H1 (cell line): ENCODE data around the gene LMNA. TPM values are rescaled to one million over a fixed set of nuclear protein-coding genes. Genes with fewer than 3 reads are reported as not detected.

ENCODE experiments used
- CTCF ChIA-PET: fragments of 300-600 bp; sonication (Branson Sonifier 250); formaldehyde crosslinking; loops from one replicate; lab custom pipeline; 2021; ENCODE audit not compliant: partially characterized antibody; lab: Charles Lee
- POLR2A ChIA-PET: fragments of 300-600 bp; sonication (Branson Sonifier 250); formaldehyde crosslinking; loops from one replicate; lab custom pipeline; 2021; ENCODE audit warnings: inconsistent platforms; ENCODE audit not compliant: partially characterized antibody; lab: Charles Lee
- DNase-seq, 2 experiments: peaks; one replicate each; pipeline versions ENCODE4 v3.0.0 to v3.0.0-alpha.2; 2010 to 2022; ENCODE audit warnings: low spot score in 2 of 2, low read depth in 1 of 2, mixed read lengths in 1 of 2
- FAIRE-seq: peaks from 2 replicates; lab custom pipeline; 2011; peaks lifted over from hg19 to GRCh38; lab: Jason Lieb, UNC
- H2AFZ ChIP-seq: 2 replicates; pipeline ENCODE4 v1.8.1; 2012; ENCODE audit warnings: low read length, inconsistent platforms
- H2AK5ac ChIP-seq: 2 replicates; pipeline ENCODE4 v1.6.1; 2013; ENCODE audit warnings: low read depth, low read length
- H2BK120ac ChIP-seq: replicated peaks from 2 replicates; pipeline ENCODE3; 2013; ENCODE audit warnings: low read depth, low read length, inconsistent platforms
- H2BK12ac ChIP-seq: 2 replicates; pipeline ENCODE4 v1.6.1; 2013; ENCODE audit warnings: low read depth, low read length
- H2BK15ac ChIP-seq: 2 replicates; pipeline ENCODE4 v1.6.1; 2013; ENCODE audit warnings: low read length
- H2BK20ac ChIP-seq: 2 replicates; pipeline ENCODE4 v1.6.1; 2013; ENCODE audit warnings: low read length
- H2BK5ac ChIP-seq: 2 replicates; pipeline ENCODE4 v1.6.1; 2013; ENCODE audit warnings: low read depth, low read length
- H3K14ac ChIP-seq: 2 replicates; pipeline ENCODE4 v1.6.1; 2013; ENCODE audit warnings: inconsistent platforms; ENCODE audit not compliant: insufficient read length
- H3K18ac ChIP-seq: 2 replicates; pipeline ENCODE4 v1.6.1; 2013; ENCODE audit warnings: low read length; ENCODE audit errors: extremely low read depth
- H3K23ac ChIP-seq: 2 replicates; pipeline ENCODE4 v1.6.1; 2013; ENCODE audit warnings: inconsistent platforms; ENCODE audit not compliant: insufficient read length
- H3K23me2 ChIP-seq: 2 replicates; pipeline ENCODE4 v1.6.1; 2013; ENCODE audit warnings: low read depth, low read length
- H3K27ac ChIP-seq: 2 replicates; pipeline ENCODE4 v1.6.1; 2011; ENCODE audit warnings: low read depth, low read length, inconsistent platforms
- H3K27me3 ChIP-seq, 4 experiments: replicated peaks in 1 of 4; 1 replicate in 1 of 4; 2 replicates in 3 of 4; pipeline versions ENCODE4 v1.6.1 to v1.8.1; 2011 to 2013; ENCODE audit warnings: low read length in 3 of 4, mild to moderate bottlenecking in 3 of 4, inconsistent platforms in 2 of 4, mixed read lengths in 2 of 4, moderate library complexity in 1 of 4; ENCODE audit not compliant: control insufficient read depth in 3 of 4, insufficient read depth in 3 of 4; ENCODE audit errors: extremely low read depth in 1 of 4
- H3K36me3 ChIP-seq, 4 experiments: 2 replicates each; pipeline versions ENCODE4 v1.6.1 to v1.8.1; 2011 to 2013; ENCODE audit warnings: mild to moderate bottlenecking in 4 of 4, low read length in 3 of 4, moderate library complexity in 2 of 4, control low read depth in 1 of 4, inconsistent platforms in 1 of 4; ENCODE audit not compliant: insufficient read depth in 4 of 4, control insufficient read depth in 2 of 4
- H3K4ac ChIP-seq: replicated peaks from 2 replicates; pipeline ENCODE3; 2013; ENCODE audit warnings: low read length, low read depth, mixed read lengths, inconsistent platforms; ENCODE audit not compliant: insufficient read length
- H3K4me1 ChIP-seq, 4 experiments: replicated peaks in 1 of 4; 1 replicate in 1 of 4; 2 replicates in 3 of 4; pipeline versions ENCODE4 v1.6.1 to v1.8.1; 2011 to 2013; ENCODE audit warnings: low read length in 3 of 4, inconsistent platforms in 2 of 4, mixed read lengths in 1 of 4; ENCODE audit not compliant: insufficient read depth in 4 of 4, control insufficient read depth in 3 of 4
- H3K4me2 ChIP-seq, 2 experiments: 2 replicates each; pipeline versions ENCODE4 v1.6.1 to v1.8.1; 2011 to 2013; ENCODE audit warnings: low read depth in 2 of 2, low read length in 2 of 2, control low read depth in 1 of 2, inconsistent platforms in 1 of 2, mild to moderate bottlenecking in 1 of 2; ENCODE audit not compliant: insufficient read depth in 1 of 2
- H3K4me3 ChIP-seq, 4 experiments: fragments of 200-600, 300-600 bp in 1 of 4; sonication (generic), shearing (Covaris generic), sonication (Bioruptor Twin) in 1 of 4; 2 replicates each; pipeline versions ENCODE4 v1.5.1 to v1.8.1; 2011 to 2016; ENCODE audit warnings: low read length in 4 of 4, low read depth in 3 of 4, control low read depth in 2 of 4, inconsistent platforms in 2 of 4, mild to moderate bottlenecking in 2 of 4, mixed read lengths in 1 of 4, moderate library complexity in 1 of 4; ENCODE audit not compliant: insufficient read depth in 2 of 4; ENCODE audit errors: extremely low read depth in 1 of 4
- H3K56ac ChIP-seq: replicated peaks from 2 replicates; pipeline ENCODE3; 2013; ENCODE audit warnings: low read depth, mild to moderate bottlenecking, mixed read lengths, low read length, inconsistent platforms; ENCODE audit not compliant: insufficient read length
- H3K79me1 ChIP-seq: 2 replicates; pipeline ENCODE4 v1.6.1; 2013; ENCODE audit warnings: low read depth, low read length, control low read depth
- H3K79me2 ChIP-seq, 2 experiments: 2 replicates each; pipeline versions ENCODE4 v1.6.1 to v1.8.1; 2012 to 2013; ENCODE audit warnings: low read length in 2 of 2, mild to moderate bottlenecking in 2 of 2, inconsistent platforms in 1 of 2; ENCODE audit not compliant: insufficient read depth in 2 of 2, control insufficient read depth in 1 of 2
- H3K9ac ChIP-seq, 4 experiments: replicated peaks in 1 of 4; 1 replicate in 1 of 4; 2 replicates in 3 of 4; pipeline versions ENCODE4 v1.6.1 to v1.8.1; 2011 to 2013; ENCODE audit warnings: low read depth in 3 of 4, low read length in 3 of 4, control low read depth in 2 of 4, mild to moderate bottlenecking in 2 of 4, moderate library complexity in 2 of 4, inconsistent platforms in 1 of 4; ENCODE audit errors: extremely low read depth in 1 of 4
- H3K9me3 ChIP-seq, 2 experiments: 2 replicates each; pipeline versions ENCODE4 v1.6.1 to v1.8.1; 2012 to 2013; ENCODE audit warnings: mild to moderate bottlenecking in 2 of 2, moderate library complexity in 2 of 2, control low read depth in 1 of 2, inconsistent platforms in 1 of 2, low read depth in 1 of 2, low read length in 1 of 2, mixed read lengths in 1 of 2; ENCODE audit not compliant: insufficient read depth in 2 of 2
- H4K20me1 ChIP-seq, 2 experiments: replicated peaks in 1 of 2; 2 replicates each; pipeline versions ENCODE3 to v1.8.1; 2011 to 2013; ENCODE audit warnings: inconsistent platforms in 2 of 2, low read length in 2 of 2, mild to moderate bottlenecking in 1 of 2; ENCODE audit not compliant: insufficient read depth in 2 of 2, control insufficient read depth in 1 of 2
- H4K5ac ChIP-seq: 2 replicates; pipeline ENCODE4 v1.6.1; 2013; ENCODE audit warnings: low read length, low read depth, mixed read lengths, inconsistent platforms; ENCODE audit not compliant: insufficient read length
- H4K8ac ChIP-seq: 2 replicates; pipeline ENCODE4 v1.8.0; 2013; ENCODE audit warnings: mild to moderate bottlenecking, moderate library complexity, low read length, inconsistent platforms; ENCODE audit not compliant: insufficient read depth; ENCODE audit errors: extremely low read depth
- H4K91ac ChIP-seq: replicated peaks from 2 replicates; pipeline ENCODE3; 2013; ENCODE audit warnings: low read length, mixed read lengths, inconsistent platforms; ENCODE audit not compliant: insufficient read length
- ASH2L ChIP-seq: fragments of 200-600, 300-600 bp; sonication (generic); IDR thresholded peaks from one replicate; pipeline ENCODE4 v1.7.1; 2017; ENCODE audit warnings: low read length
- ATF2 ChIP-seq: IDR thresholded peaks from 2 replicates; pipeline ENCODE4 v1.6.1; 2012; ENCODE audit warnings: low read length, inconsistent platforms
- CBX8 ChIP-seq: fragments of 300-800, 300-1000 bp; sonication (generic); IDR thresholded peaks from 2 replicates; pipeline ENCODE4 v1.7.1; 2016; ENCODE audit warnings: low read depth, low read length, borderline replicate concordance
- HDAC2 ChIP-seq, 2 experiments: fragments of 300-600 bp in 1 of 2; sonication (generic) in 1 of 2; IDR thresholded peaks; 2 replicates each; pipeline ENCODE4 v1.6.1; 2011 to 2012; ENCODE audit warnings: low read depth in 2 of 2, low read length in 2 of 2, mild to moderate bottlenecking in 2 of 2, moderate library complexity in 2 of 2, borderline replicate concordance in 1 of 2, inconsistent platforms in 1 of 2
- PHF8 ChIP-seq: fragments of 200-600 bp; sonication (generic); conservative IDR thresholded peaks from 2 replicates; pipeline ENCODE4 v1.7.1; 2012; ENCODE audit warnings: low read depth, mild to moderate bottlenecking, inconsistent platforms, low read length, moderate library complexity
- SIN3A ChIP-seq, 2 experiments: IDR thresholded peaks in 1 of 2; conservative IDR thresholded peaks in 1 of 2; 2 replicates each; pipeline ENCODE4 v1.6.1; 2011 to 2012; ENCODE audit warnings: low read length in 2 of 2, improper control_type of control experiment in 1 of 2, low read depth in 1 of 2, mild to moderate bottlenecking in 1 of 2
- SIRT6 ChIP-seq: IDR thresholded peaks from one replicate; pipeline ENCODE4 v1.7.1; 2012; ENCODE audit warnings: low read length, inconsistent platforms
- WGBS, 2 experiments: shearing (Covaris generic) in 1 of 2; methylation state at CpG; one replicate each; pipeline versions ENCODE4 v1.1.6 to v1.1.7; 2013 to 2015; ENCODE audit warnings: low lambda C conversion rate in 2 of 2, mixed read lengths in 2 of 2, inconsistent platforms in 1 of 2, low coverage in 1 of 2, missing lambda C conversion rate in 1 of 2; ENCODE audit not compliant: insufficient replicate concordance in 2 of 2, insufficient coverage in 1 of 2, insufficient read length in 1 of 2; ENCODE audit errors: extremely low coverage in 1 of 2, missing lambda C conversion rate in 1 of 2; 5-methylcytosine and 5-hydroxymethylcytosine counted together
- polyA plus RNA-seq, 7 experiments: library from polyadenylated mRNA; depleted of rRNA in 3 of 7; stranded (reverse) in 5 of 7; unstranded in 2 of 7; fragments of >200 nt in 5 of 7; fragments of 200-250 nt in 2 of 7; gene quantifications; 1 replicate in 5 of 7; 2 replicates in 1 of 7; 4 replicates in 1 of 7; pipeline versions ENCODE4 v1.2.1 to v1.2.3, GENCODE V29; 2011 to 2013; ENCODE audit warnings: missing spikeins in 2 of 7, mixed read lengths in 2 of 7
- total RNA-seq: library from RNA; stranded (reverse); fragmentation: NEBNext Ultra II Directional; extraction: Animal tissue kit (Norgen Biotek cat#: 25700); gene quantifications from 2 replicates; pipeline ENCODE4 v1.2.1, GENCODE V29; 2021
- TF ChIP-seq, protein P1 (sequence below): IDR thresholded peaks from 2 replicates; pipeline ENCODE4 v1.6.1; 2012; ENCODE audit warnings: inconsistent platforms

The LMNA gene
- total and polyA plus RNA-seq, 2 of the 8 experiments (the other 6 are each of a cell fraction or from before 2014, with no cell fraction given), result 25.8 to 46.8 TPM

DNA sequence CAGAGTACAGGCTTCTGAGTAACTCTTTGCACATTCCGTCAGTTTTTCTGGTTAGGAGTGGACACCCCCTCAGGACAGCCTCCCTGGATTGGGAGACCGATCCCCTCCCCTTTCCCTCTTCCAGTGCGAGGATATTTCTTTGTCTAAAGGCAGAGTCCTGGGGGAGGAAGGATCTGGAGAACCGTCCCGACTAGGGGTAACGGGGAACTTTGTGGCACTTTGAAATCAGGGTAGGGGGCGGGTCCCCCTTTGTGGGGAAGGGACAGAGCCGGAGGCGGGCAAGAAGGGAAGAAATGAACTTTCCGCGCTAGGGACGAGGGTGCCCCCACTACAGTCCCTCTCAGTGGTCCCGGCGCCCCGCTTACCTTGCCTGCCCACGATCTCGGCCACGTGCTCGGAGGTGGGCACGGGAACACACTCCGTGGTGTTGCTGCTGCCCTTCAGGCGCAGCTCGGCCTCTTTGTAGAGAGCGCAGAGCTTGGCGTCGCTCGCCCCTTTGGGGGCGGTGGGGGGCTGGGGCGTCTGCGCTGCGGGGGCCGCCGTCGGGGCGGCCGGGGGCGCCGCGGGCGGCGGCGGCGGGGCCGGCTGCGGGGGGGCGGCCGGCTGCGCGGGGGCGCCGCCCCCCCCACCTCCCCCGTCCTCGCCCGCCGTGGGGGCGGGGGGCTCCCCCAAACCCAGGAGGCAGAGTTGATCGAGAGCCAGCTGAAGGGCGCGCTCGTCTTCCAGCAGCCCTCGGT, 33.2 kb upstream of the LMNA start:
- H3K56ac ChIP-seq, result peak overlapping the region; percentile 93
- peaks cover 15 to 33% (median 20%) of the 10 kb centered on the region in 4 experiments for H3K4me1 ChIP-seq
- H3K4ac ChIP-seq, result peak overlapping the region; percentile 87
- peak overlapping the region; percentile 99 for H4K91ac ChIP-seq
- H3K9ac ChIP-seq, result peak overlapping the region; percentile 60 to 90 (median 76)
- H2BK15ac ChIP-seq, result no peak overlapping the region
- 0 out of 2 replicates have a peak overlapping the region, but pooled peaks have one; percentile 34 for H2BK20ac ChIP-seq
- peak overlapping the region; percentile 98 for H2BK5ac ChIP-seq
- peak overlapping the region; percentile 81 for H2BK120ac ChIP-seq
- H4K5ac ChIP-seq, result peak overlapping the region; percentile 97
- H3K79me2 ChIP-seq, result peaks cover 19 to 72% of the 10 kb centered on the region in 2 experiments
- H3K23ac ChIP-seq, result no peak overlapping the region
- ChIA-PET POLR2A (interaction anchor here (1.0 to 29.6 kb wide), 12 partner anchors 7 to 147 kb away, joined by 3 to 763 read pairs (median 12); partner anchors contain the start of genes ARHGEF2, KHDC4, LMNA and RAB25), CTCF (interaction anchor here (0.8 to 29.5 kb wide), 3 partner anchors 8 to 50 kb away, joined by 4 to 1994 read pairs (median 5); partner anchors contain the start of gene LMNA)
- DNase-seq (no peak), FAIRE-seq (no peak)
- H3K79me1 ChIP-seq, result peaks cover 15% of the 10 kb centered on the region
- peaks cover 0 to 15% (median 7%) of the 10 kb centered on the region in 4 experiments; a peak in 5 of 8 replicates for H3K36me3 ChIP-seq
- H3K27ac ChIP-seq, result peak overlapping the region; percentile 86
- H3K9me3 ChIP-seq, result no peaks in the 10 kb centered on the region
- H3K4me2 ChIP-seq, result peak overlapping the region; percentile 76 to 79
- H2BK12ac ChIP-seq, result peak overlapping the region; percentile 87; the same call in 1 of the 2 replicates
- H3K4me3 ChIP-seq, result peak overlapping the region; percentile 86 to 98 (median 94)
- 0 out of 2 replicates have a peak overlapping the region, but pooled peaks have one; percentile 17 for H2AK5ac ChIP-seq
- 2% methylated on average over 19 of the region's 61 CpGs; no CpG with 5 or more reads in 1 of the 2 experiments for WGBS, 2 experiments
- no peak overlapping the region for H2AFZ ChIP-seq
- H4K8ac ChIP-seq, result peak overlapping the region; percentile 60; the same call in 1 of the 2 replicates
- peak overlapping the region; percentile 97 for H3K18ac ChIP-seq
- peaks cover 14 to 23% of the 10 kb centered on the region in 2 experiments for H4K20me1 ChIP-seq
- peaks cover 14% of the 10 kb centered on the region for H3K23me2 ChIP-seq
- peak overlapping the region; percentile 78 for H3K14ac ChIP-seq
- no peaks in the 10 kb centered on the region for H3K27me3 ChIP-seq
- peak in 1 of 2 experiments; percentile 56; a peak in 2 of 4 replicates for TF ChIP-seq SIN3A (conservative IDR thresholded peaks at IDR 0.05 in 1 of 2, IDR thresholded peaks at IDR 0.05 in 1 of 2; ENCODE audit: low read depth in 1 of 2, low read length in 2 of 2)
- TF ChIP-seq PHF8, result 0 out of 2 replicates have a peak, but pooled peaks have one; percentile 22
- TF ChIP-seq ATF2, result no peak
- no peak for TF ChIP-seq CBX8
- TF ChIP-seq SIRT6, result no peak
- TF ChIP-seq, protein P1, sequence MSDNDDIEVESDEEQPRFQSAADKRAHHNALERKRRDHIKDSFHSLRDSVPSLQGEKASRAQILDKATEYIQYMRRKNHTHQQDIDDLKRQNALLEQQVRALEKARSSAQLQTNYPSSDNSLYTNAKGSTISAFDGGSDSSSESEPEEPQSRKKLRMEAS, result peak; percentile 92
- TF ChIP-seq ASH2L, result peak; percentile 27
- TF ChIP-seq HDAC2 (IDR thresholded peaks at IDR 0.05; ENCODE audit: borderline replicate concordance in 1 of 2, low read depth in 2 of 2, low read length in 2 of 2), result peak in 1 of 2 experiments; percentile 69; a peak in 2 of 4 replicates
